GM19372 (cell line): ENCODE data around the gene MTCH1.

Experiments used
- ATAC-seq: cut with Tn5 transposase; IDR thresholded peaks from one replicate; pipeline ENCODE4 v1.9.1; 2021; ENCODE audit warnings: mild to moderate bottlenecking, low read depth, moderate library complexity; ENCODE audit not compliant: unreplicated experiment

The MTCH1 gene

DNA sequence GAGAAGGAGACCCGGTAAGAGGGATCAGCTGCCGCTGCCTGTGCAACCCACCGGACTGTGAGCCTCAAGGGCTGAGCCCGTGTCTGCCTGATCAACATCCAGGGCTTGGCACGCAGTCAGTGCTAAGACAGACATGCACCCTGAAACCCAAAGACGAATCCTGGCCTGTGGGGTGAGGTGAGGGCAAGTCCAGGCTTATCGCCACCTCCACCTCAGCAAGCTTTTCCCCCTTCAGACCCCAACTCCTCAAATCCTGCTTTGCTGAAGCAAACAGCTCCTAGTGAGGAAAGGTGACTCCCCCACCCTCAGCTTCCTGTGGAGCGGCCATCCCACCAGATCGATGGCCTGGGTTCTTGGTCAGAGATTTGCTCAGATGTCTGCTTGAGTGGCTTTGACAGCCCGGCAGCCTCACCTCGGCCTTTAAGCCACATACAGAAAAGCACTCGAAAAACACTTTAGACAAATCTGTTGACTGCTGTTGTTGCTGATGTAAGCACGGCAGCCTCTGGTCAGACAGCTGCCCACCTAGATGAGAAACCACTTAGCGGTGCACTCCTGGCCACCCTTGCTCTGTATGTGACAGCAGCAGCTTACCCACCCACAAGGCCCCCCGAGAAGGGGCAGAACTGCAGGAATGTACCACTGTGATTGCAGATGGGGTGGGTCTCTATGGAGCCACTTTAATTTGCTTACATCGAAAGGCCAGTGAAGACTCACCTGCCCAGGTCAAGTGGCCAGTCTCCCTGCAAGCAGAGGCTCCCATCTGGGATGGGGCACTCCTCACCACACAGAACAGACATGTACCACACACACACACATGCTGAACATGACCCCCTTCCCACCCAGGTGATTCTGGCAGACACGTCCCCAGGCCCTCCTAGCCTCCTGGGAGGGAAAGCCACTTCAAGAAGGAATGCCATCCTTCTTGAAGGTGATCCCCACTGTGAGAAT lies 14.8 kb downstream of the MTCH1 start:
- no peak for ATAC-seq

DNA sequence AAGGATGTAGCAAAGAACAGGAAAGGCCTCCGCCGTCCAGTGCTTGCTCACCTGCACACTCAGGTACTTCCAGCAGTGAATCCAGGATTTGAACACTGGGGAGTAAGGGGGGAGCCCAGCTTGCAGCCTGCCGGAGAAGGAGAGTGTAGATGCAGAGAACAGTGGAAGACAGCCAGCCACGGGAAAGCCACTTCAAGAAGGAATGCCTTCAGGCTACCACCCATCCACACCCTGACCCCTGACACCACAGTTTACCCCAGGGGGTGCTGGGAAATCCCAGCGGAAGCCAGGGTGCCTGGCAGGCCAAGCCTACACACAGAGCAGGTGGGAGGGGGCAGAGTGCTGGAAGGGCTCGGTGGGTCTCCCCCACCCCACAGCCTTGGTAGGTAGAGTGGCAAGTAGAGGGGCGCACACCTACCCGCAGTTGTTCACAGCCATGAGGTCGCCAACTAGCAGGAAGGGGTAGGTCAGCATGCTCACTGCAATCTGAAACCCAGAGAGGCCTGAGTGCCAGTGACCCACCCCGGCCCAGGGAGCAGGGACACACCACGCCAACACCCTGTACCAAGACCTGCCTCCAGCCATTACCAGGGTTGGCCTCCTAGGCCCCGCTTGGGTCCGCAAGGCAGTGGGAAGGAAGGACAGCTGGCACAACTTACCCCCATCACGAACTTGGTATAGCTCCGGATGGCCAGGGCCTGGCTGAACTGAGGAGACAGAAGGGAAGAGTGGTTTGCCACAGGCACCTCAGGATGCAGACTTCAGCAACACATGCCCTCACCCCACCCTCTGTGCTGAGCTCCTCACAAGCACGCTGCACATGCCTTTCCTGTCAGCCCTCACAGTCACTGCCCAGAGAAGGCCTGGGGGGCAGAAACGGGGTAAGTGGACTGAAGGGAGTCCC lies 15.8 kb downstream of the MTCH1 start:
- no peak for ATAC-seq

DNA sequence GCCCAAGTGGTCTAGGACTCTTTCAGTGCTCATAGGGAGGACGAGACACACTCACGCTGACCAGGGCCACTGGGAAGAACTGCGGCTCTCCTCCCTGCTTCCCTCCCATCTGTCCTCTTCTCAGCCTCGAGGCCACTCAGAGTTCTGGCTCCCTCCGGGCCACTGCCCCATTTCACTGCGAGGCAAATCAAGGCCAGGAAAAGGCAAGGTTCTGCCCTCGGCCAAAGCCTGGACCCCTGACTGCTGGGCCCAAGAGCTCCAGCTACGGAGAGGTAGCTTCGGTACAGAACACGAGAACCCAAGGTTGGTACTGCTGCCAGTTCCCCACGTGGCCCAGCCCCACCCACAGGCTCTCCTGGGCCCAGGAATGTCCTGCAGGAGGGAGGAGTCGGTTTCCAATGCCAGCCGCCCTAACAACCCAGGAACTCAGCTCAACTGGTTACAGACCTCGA lies 16.7 kb downstream of the MTCH1 start:
- ATAC-seq, result no peak

DNA sequence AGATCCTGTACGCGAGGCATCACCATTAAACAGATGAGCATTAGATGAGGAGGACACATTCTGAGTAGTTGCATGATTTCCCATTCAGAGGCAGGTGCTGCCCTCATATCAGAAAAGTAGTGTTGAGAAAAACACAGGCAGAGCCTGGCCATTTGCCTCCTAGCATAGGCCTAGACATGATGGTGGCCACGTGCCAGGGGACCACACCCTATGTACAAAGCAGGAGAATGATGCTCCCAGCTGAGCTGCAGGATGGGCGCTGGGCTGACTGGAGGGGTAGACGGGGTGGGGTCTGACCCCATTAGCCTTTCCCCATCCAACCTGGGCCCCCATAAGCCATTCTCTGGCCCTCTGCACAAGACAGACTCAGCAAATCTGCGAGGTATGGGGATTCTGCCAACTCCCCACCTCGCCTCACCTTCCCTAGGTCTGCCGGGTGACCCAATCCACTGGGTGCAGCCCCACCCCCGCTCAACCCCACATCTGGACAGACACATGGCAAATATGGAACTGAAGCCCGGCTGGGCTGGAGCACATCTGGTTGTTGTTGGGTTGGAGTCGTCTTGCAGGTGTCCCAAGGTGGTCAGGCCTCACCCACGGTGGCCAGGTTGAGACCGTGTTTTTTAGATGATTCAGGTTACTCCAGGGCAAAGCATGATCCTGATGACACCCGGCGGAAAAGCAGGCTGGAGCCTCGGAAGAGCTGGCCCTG lies 17.6 kb downstream of the MTCH1 start:
- ATAC-seq, result no peak

DNA sequence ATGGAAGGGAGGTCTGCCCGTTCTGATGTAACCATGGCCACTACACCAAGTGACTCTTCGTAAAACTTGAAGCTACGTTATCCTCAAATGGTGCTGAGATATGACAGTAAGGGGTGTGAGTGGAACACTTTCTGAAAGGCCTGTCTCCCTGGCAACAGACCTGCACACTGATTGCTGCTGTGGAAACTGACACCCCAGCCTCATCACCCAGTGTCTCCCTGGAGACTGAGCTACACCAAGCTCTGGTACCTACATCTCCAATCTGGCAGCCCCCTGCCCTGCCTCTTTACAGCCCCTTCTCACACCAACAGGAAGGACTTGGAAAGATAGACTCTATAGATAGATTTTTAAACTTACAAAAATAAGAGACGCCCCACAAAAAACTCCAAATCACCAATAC lies 18.2 kb downstream of the MTCH1 start:
- no peak for ATAC-seq

DNA sequence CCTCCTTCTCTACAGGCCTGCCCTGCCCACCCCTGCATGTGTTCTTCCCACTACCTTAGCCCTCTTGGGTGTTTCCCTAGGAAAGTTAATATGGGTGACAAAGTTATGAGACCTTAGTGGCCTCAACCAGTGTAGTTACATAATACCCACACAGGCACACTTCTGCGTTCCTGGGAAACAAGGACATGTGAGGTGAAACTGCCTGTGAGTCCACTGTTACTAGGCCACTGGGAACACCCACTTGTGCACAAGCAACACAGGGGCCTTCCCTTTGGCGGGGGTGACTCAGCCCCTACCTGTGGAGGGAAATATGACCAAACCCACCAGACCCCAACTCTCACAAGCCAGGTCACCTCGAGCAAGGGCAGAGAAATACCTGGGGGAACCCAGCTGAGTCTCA lies 18.7 kb downstream of the MTCH1 start:
- no peak for ATAC-seq

DNA sequence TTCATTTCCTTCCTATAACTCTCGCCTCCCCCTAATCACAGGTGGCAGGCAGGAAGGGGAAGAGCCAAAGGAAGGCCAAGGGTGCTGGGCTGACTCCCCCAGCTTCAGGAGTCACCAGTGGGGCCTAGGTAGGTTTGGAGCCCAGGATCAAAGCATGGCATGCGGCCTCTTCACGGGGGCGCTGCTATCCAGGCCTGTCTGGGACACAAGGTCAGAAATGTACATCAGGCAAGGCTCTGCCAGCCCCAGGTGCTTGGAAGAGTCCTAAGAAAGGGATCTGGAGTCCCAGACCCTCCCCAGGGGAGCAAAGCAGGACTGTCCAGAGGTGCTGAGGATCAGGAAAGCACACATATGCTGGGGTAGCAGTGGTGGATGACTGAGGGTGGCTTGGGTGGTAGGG lies 21.1 kb downstream of the MTCH1 start:
- no peak for ATAC-seq

DNA sequence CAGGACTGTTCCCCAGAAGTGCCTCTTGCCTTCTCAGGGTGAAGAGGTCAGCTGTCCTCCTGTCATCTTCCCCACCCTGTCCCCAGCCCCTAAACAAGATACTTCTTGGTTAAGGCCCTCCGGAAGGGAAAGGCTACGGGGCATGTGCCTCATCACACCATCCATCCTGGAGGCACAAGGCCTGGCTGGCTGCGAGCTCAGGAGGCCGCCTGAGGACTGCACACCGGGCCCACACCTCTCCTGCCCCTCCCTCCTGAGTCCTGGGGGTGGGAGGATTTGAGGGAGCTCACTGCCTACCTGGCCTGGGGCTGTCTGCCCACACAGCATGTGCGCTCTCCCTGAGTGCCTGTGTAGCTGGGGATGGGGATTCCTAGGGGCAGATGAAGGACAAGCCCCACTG lies 21.6 kb downstream of the MTCH1 start:
- no peak for ATAC-seq

DNA sequence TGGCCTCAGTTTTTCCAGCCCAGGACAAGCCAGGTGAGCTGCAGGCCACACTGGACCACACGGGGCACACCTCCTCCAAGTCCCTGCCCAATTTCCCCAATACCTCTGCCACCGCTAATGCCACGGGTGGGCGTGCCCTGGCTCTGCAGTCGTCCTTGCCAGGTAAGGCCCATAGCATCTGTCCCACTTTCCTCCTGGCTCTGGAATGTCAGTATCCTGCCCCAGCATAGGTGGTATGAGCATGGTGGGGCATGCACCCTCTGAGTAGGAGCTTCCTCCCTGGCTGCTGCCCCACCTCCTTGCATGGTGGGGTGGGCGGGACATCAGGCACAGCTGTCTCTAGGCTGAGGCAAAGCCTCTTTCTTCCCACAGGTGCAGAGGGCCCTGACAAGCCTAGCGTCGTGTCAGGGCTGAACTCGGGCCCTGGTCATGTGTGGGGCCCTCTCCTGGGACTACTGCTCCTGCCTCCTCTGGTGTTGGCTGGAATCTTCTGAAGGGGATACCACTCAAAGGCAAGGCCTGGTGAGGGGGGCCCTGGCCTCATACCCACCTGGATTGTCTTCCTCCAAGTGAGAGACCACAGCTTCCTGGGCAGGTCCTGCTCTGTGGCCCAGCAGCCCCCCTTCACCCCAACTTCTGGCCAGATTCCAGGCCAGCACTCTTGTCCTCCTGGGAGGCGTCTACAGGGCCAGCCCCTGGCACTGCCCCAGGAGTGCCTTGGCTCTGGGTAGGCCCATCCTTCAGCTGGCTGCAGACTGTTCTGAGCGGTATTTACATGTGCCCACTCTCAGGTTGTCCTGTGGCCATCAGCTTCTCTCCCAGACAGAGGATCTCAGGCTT lies 22.3 kb downstream of the MTCH1 start:
- peak; percentile 51 for ATAC-seq

DNA sequence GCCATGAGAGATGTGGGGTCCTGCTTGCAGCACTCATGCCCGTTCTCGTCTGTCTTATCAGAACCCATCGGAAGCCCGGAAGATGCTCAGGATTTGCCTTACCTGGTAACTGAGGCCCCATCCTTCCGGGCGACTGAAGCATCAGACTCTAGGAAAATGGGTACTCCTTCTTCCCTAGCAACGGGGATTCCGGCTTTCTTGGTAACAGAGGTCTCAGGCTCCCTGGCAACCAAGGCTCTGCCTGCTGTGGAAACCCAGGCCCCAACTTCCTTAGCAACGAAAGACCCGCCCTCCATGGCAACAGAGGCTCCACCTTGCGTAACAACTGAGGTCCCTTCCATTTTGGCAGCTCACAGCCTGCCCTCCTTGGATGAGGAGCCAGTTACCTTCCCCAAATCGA lies 23.1 kb downstream of the MTCH1 start:
- no peak for ATAC-seq

DNA sequence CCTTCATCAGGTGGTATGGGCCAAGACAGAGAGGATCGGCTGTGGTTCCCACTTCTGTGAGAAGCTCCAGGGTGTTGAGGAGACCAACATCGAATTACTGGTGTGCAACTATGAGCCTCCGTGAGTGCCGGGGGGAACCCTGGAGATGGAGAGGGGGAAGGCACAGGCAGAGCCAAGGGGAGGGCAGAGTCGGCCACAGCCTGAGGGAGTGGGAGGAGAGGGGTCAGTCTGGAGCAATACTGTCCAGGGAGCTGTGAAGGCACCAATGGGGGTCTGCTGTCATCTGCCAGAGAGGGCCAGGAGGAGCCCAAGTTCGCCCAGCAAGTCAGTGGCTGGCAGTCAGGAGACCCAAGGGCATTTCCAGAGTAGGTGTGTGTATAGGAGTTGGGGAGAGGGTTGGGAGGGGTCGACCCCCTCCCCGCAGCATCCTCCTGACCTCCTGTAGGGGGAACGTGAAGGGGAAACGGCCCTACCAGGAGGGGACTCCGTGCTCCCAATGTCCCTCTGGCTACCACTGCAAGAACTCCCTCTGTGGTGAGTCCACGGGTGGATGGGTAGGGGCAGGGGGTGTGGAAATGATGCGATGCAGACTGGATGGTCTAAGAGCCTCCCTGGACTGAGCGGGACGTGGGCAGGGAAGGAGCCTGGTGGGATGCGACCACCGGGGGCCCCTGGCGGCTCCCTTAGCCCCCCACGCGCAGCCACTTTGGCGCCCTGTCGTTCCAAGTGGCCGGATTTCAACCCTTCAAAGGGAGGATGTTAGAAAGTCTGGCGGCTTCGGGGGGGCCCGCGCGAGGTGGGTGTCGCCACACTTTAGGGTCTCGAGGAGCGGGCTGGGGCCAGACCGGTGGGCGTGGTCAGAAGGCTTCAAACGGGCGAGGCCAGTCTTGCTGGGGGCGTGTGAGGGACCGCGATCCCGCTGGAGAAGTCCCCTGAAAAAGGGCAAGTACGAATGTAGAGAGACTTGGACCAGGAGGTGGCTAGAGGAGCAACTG lies 24.3 kb downstream of the MTCH1 start:
- no peak for ATAC-seq

DNA sequence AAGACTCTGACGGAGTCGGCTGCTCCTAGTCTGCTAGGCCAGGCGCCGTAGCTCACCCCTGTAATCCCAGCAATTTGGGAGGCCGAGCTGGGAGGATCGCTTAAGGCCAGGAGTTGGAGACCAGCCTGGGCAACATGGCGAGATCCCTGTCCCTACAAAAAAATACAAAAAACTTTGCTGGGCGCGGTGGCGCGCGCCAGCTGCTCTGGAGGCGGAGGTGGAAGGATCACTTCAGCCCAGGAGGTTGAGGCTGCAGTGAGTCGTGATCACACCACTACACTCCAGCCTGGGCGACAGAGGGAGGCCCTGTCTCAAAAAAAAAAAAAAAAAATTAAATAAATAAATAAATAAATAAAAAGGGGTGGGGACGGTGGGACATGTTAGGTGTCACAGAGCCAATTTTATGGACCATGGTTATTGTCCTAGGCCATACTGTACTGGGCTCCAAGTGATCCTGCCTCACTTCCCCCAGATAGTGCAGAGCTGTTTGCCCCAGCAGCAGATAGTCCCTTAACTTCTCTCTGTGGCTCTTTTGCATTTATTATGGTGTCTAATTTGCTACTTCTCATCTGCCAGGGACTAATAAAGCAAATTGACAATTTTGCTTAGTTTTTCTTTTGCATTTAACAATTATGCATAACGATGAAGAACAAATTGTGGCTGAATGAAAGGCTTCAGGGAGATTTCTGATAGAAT lies 26.3 kb downstream of the MTCH1 start:
- no peak for ATAC-seq

DNA sequence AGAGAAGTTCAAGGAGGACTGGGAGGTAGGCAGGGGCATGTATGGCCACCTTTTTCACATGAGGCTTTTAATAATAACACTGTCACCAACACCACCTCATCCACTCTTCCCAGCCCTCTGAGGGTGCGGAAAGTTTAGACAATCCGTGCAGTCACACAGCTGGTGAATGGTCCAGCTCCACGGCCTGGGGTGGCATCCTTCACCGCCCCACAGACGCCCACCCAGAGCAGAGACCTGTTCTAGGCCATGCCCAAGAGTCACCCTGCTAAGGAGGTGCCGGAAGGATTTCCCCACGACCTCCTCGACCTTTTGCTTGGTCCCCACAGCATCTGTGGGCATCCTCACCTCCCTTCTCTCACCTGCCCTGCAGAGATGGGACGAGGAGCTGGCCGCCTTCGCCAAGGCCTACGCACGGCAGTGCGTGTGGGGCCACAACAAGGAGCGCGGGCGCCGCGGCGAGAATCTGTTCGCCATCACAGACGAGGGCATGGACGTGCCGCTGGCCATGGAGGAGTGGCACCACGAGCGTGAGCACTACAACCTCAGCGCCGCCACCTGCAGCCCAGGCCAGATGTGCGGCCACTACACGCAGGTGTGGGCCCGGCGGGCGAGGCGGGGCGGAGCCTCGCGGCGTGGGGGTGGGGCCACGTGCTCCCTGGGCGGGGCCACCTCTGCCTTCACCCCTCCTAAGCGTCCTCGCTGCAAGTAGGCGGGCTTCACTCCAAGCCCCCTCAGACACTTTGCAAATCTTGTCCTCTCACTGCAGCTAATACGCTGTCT lies 27.0 kb downstream of the MTCH1 start:
- no peak for ATAC-seq

DNA sequence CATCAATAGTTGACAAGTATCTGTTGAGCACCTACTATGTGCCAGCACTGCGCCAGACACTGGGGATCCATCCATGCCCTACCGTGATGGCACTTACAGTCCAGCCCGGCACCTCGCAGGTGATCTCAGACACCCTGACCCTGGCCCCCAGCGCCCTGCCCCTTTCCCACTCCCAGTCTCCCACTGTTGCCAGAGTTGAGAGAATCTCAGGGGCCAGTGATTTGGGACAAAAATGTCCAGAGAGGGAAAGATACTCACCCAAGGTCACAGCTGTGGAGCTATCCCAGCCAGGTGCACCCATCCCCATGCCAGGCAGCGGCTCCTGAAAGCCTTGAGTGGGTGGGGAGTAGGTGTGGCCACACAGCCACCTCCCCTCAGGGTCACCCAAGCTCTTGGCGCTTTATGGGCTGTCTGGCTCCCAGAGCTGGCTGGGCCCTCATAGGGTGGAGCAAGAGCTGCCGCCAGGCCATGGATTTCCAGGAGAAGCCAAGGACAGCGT lies 28.2 kb downstream of the MTCH1 start:
- no peak for ATAC-seq

DNA sequence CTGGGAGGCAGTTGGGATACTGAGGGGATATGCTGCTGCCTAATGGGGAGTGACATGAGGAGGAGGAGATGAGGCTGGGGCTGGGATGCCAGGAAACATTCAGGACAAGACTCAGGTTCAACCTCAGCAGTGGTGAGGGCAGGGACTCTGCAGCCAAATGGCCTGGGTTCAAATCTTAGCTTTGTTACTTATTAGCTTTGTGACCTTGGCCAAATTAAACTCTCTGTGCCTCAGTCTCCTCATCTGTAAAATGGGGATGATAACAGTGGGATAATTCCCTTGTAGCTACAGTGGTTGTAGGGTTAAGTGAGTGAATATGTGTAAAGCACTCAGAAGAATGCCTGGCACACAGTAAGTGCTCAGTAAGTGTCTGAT lies 29.6 kb downstream of the MTCH1 start:
- ATAC-seq, result no peak

DNA sequence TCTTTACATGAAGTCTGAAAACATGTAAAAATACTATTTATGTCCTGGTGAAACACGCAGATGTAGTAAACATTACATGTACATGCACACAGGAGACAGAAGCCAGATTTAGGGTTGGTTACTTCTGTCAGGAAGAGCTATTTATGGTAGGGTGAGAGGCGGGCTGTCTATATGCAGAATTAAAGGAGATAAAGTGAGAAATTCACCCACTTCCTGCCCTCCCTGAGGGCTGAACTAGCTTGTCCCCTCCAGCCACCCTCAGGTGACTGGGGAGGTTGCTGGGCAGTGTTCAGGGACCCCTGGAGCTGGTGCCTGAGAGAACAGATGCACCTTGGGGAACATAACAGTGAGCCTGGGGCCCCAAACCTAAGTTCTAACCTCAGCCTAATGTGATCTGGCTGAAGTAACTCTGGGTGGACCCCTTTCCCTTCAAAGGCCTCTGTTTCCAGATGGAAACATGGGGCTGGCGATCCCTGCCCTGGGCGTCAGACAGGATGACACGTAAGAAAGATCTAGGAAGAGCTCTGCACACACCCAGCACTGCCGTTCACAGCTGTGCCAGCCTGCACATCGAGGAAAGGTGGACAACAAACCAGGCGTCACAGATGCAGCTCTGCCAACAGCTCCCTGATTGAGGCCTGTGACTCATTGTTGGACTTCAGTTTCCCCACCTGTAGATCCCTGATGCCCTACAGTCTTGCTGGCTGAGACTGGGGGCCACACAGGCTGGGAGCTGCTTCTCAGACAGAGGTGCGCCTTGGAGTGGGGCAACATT lies 30.1 kb downstream of the MTCH1 start:
- ATAC-seq, result no peak
